Measurements from ENCODE around the gene OARD1.

Gene OARD1

GRCh38 chr6:41058783-41059181 is 13.4 kb downstream of the OARD1 start:
- Histone ChIP-seq H3K4me1 (ENCODE audit: insufficient read depth, low read length) (0 out of 2 replicates have a peak, but pooled peaks cover 8% of the 10 kb centered on the region), H3K4me3 (ENCODE audit: low read length) (no peak overlapping the region), H3K36me3 (ENCODE audit: insufficient read depth, low read depth, low read length) (peaks cover 17% of the 10 kb centered on the region), H3K9me3 (ENCODE audit: insufficient read depth, low read depth, low read length) (no peaks in the 10 kb centered on the region), H3K27ac (ENCODE audit: low read length) (no peak overlapping the region), H3K27me3 (ENCODE audit: insufficient read depth, low read length) (no peaks in the 10 kb centered on the region), H3K9ac (ENCODE audit: low read depth, low read length) (no peak overlapping the region)

DNA sequence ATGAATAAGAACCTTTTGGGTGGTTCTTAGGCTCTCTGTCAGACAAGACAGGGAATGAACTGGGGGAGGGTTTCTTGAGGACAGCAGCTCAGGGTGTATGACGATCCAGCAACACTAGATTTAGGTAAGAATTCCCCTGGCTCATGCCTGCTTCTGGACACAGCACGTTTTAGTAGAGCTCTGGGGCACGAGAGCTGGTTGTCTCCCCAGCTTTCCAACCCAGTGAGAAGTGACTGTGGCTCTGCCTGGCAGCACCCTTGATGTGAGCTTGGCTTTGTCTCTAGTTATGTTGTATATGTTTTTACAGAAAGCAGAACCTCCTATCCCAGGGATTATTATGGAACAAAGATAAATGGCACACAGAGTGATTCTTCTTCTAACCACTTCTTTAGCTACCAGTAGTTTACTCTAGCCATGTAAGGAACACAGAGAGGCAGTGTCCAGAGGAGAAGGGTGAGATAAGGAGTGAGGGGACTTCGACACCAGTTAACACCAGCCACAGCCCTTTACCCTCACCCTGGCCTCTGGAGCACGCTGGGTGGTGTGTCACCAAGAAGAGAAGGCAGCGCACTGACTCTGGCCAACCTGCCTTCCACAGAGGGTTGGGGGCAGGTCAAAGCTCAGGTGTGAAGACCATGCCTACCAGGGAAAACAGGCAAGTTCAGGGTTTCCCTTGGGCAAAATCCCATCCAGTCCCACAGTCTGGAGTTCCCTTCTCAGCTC is 15.2 kb downstream of the OARD1 start:
- H3K27ac ChIP-seq (ENCODE audit: low read length) = no peak overlapping the region
- H3K36me3 ChIP-seq (ENCODE audit: insufficient read depth, low read depth, low read length) = peaks cover 7% of the 10 kb centered on the region; the same call in 1 of the 2 replicates
- no peak overlapping the region for H3K9ac ChIP-seq (ENCODE audit: low read depth, low read length)
- H3K9me3 ChIP-seq (ENCODE audit: insufficient read depth, low read depth, low read length) = no peaks in the 10 kb centered on the region
- H3K4me3 ChIP-seq (ENCODE audit: low read length) = no peak overlapping the region
- H3K4me1 ChIP-seq (ENCODE audit: insufficient read depth, low read length) = 0 out of 2 replicates have a peak, but pooled peaks cover 10% of the 10 kb centered on the region
- no peaks in the 10 kb centered on the region for H3K27me3 ChIP-seq (ENCODE audit: insufficient read depth, low read length)

DNA sequence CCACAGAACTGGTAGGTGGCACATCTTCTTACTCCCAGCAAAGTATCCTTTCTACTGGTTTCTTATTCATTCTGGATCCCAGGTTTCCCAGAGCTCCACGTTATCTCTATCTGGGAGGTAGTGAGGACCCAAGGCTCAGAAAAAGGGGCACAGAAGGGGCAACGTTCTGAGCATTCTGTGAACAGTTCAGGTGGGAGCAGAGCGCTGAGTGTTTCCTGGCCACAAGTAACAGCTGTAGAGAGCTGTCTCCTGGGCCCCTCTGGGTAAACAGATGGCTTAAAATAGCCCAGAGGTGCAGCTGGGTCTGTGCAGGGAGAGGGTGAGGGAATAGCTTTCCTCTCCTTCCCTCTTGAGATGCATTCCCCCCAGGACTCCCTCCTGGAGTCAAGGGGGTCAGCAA is 17.0 kb downstream of the OARD1 start:
- no peak overlapping the region for H3K9ac ChIP-seq (ENCODE audit: low read depth, low read length)
- H3K27ac ChIP-seq (ENCODE audit: low read length) = no peak overlapping the region
- no peaks in the 10 kb centered on the region for H3K36me3 ChIP-seq (ENCODE audit: insufficient read depth, low read depth, low read length)
- H3K27me3 ChIP-seq (ENCODE audit: insufficient read depth, low read length) = no peaks in the 10 kb centered on the region
- 0 out of 2 replicates have a peak, but pooled peaks cover 11% of the 10 kb centered on the region for H3K4me1 ChIP-seq (ENCODE audit: insufficient read depth, low read length)
- no peak overlapping the region for H3K4me3 ChIP-seq (ENCODE audit: low read length)
- no peaks in the 10 kb centered on the region for H3K9me3 ChIP-seq (ENCODE audit: insufficient read depth, low read depth, low read length)

- no peaks in the 10 kb centered on the region for H3K36me3 ChIP-seq (ENCODE audit: insufficient read depth, low read depth, low read length)
- no peaks in the 10 kb centered on the region for H3K27me3 ChIP-seq (ENCODE audit: insufficient read depth, low read length)
- H3K9ac ChIP-seq (ENCODE audit: low read depth, low read length) = no peak overlapping the region
- no peak overlapping the region for H3K4me3 ChIP-seq (ENCODE audit: low read length)
- no peak overlapping the region for H3K27ac ChIP-seq (ENCODE audit: low read length)
- H3K4me1 ChIP-seq (ENCODE audit: insufficient read depth, low read length) = 0 out of 2 replicates have a peak, but pooled peaks cover 11% of the 10 kb centered on the region
- no peaks in the 10 kb centered on the region for H3K9me3 ChIP-seq (ENCODE audit: insufficient read depth, low read depth, low read length)
Measured at GRCh38 chr6:41054511-41054910, 17.6 kb downstream of the OARD1 start.

DNA sequence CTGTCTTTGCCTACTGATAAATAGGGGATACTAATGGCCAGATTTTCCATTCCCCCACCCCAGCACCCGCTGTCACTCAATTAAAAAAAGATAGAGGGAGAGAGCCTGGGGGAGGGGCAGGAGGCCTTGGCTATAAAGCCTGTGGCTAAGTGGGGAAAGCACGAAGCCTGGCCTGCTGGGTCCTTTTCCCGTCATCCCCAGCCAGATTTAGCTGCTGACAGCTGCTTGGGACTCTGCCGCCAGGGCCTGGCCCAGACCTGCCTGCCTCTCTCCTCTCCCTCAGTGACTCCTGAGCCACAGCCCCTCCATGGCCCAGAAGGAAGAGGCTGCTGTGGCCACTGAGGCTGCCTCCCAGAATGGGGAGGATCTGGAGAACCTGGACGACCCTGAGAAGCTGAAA is 19.1 kb downstream of the OARD1 start, which contains the start of gene APOBEC2:
APOBEC2 (plus strand) TSS at position 162 of the 400 bp plus-strand sequence; CDS start at position 308, 146 bp downstream.
- Histone ChIP-seq H3K4me1 (ENCODE audit: insufficient read depth, low read length) (0 out of 2 replicates have a peak, but pooled peaks cover 3% of the 10 kb centered on the region), H3K4me3 (ENCODE audit: low read length) (no peak within 1 kb of the TSS), H3K27me3 (ENCODE audit: insufficient read depth, low read length) (no peaks in the 10 kb centered on the region), H3K9me3 (ENCODE audit: insufficient read depth, low read depth, low read length) (no peaks in the 10 kb centered on the region), H3K36me3 (ENCODE audit: insufficient read depth, low read depth, low read length) (no peaks in the 10 kb centered on the region), H3K27ac (ENCODE audit: low read length) (no peak within 1 kb of the TSS), H3K9ac (ENCODE audit: low read depth, low read length) (no peak within 1 kb of the TSS; the same call in 1 of the 2 replicates)

GRCh38 chr6:41051873-41052272 is 20.3 kb downstream of the OARD1 start:
- H3K27me3 ChIP-seq (ENCODE audit: insufficient read depth, low read length) = no peaks in the 10 kb centered on the region
- no peak overlapping the region for H3K9ac ChIP-seq (ENCODE audit: low read depth, low read length)
- no peaks in the 10 kb centered on the region for H3K36me3 ChIP-seq (ENCODE audit: insufficient read depth, low read depth, low read length)
- no peak overlapping the region for H3K27ac ChIP-seq (ENCODE audit: low read length)
- no peak overlapping the region for H3K4me3 ChIP-seq (ENCODE audit: low read length)
- H3K4me1 ChIP-seq (ENCODE audit: insufficient read depth, low read length) = 0 out of 2 replicates have a peak, but pooled peaks cover 3% of the 10 kb centered on the region
- no peaks in the 10 kb centered on the region for H3K9me3 ChIP-seq (ENCODE audit: insufficient read depth, low read depth, low read length)

DNA sequence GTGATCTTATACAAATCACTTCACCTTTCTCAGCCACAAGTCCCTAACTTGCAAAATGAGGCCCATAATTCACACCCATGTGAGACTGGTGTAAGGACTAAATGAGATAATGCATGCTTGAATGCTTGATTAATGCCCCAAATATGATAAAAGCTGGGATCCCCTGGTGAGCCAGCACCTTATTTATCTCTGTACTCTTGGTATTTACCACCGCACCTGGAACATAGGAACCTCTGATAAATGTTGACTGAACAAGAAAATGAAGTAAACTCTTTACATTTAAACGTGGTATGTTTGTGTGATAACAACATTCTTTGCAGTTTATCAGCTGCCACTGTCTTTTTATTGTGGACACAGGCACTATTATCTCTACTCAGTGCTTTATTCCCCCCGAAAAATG is 21.6 kb downstream of the OARD1 start:
- no peak overlapping the region for H3K27ac ChIP-seq (ENCODE audit: low read length)
- no peaks in the 10 kb centered on the region for H3K36me3 ChIP-seq (ENCODE audit: insufficient read depth, low read depth, low read length)
- no peaks in the 10 kb centered on the region for H3K27me3 ChIP-seq (ENCODE audit: insufficient read depth, low read length)
- no peak overlapping the region for H3K9ac ChIP-seq (ENCODE audit: low read depth, low read length)
- H3K4me3 ChIP-seq (ENCODE audit: low read length) = no peak overlapping the region
- 0 out of 2 replicates have a peak, but pooled peaks cover 3% of the 10 kb centered on the region for H3K4me1 ChIP-seq (ENCODE audit: insufficient read depth, low read length)
- no peaks in the 10 kb centered on the region for H3K9me3 ChIP-seq (ENCODE audit: insufficient read depth, low read depth, low read length)

DNA sequence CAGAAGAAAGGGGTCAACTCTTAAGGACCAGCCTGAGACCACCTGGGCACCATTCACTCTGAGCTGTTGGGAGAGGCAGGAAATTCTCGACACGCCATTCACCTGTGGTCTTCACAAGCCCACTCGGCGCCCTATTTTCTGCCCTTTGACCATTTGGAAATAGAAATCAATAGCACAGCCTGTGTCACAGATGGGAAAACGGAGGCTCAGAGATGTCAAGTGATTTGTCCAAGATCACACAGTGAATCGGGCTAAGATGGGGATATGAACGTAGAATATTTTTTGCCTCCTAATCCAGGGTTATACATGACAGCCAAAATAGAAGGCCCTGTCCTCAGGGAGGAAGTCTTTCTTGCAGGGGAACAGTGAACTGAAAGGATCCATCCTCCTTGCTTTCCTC is 22.2 kb downstream of the OARD1 start:
- H3K9me3 ChIP-seq (ENCODE audit: insufficient read depth, low read depth, low read length) = no peaks in the 10 kb centered on the region
- H3K4me3 ChIP-seq (ENCODE audit: low read length) = no peak overlapping the region
- H3K4me1 ChIP-seq (ENCODE audit: insufficient read depth, low read length) = 0 out of 2 replicates have a peak, but pooled peaks cover 3% of the 10 kb centered on the region

GRCh38 chr6:41049521-41049920 is 22.6 kb downstream of the OARD1 start:
- H3K4me3 ChIP-seq (ENCODE audit: low read length) = no peak overlapping the region
- H3K9ac ChIP-seq (ENCODE audit: low read depth, low read length) = no peak overlapping the region
- H3K36me3 ChIP-seq (ENCODE audit: insufficient read depth, low read depth, low read length) = no peaks in the 10 kb centered on the region
- no peak overlapping the region for H3K27ac ChIP-seq (ENCODE audit: low read length)
- H3K27me3 ChIP-seq (ENCODE audit: insufficient read depth, low read length) = no peaks in the 10 kb centered on the region
- H3K4me1 ChIP-seq (ENCODE audit: insufficient read depth, low read length) = 0 out of 2 replicates have a peak, but pooled peaks cover 3% of the 10 kb centered on the region
- H3K9me3 ChIP-seq (ENCODE audit: insufficient read depth, low read depth, low read length) = no peaks in the 10 kb centered on the region

More for the DNA sequence above, 22.2 kb downstream of the OARD1 start:
- no peaks in the 10 kb centered on the region for H3K36me3 ChIP-seq (ENCODE audit: insufficient read depth, low read depth, low read length)
- H3K27me3 ChIP-seq (ENCODE audit: insufficient read depth, low read length) = no peaks in the 10 kb centered on the region
- H3K27ac ChIP-seq (ENCODE audit: low read length) = no peak overlapping the region
- H3K9ac ChIP-seq (ENCODE audit: low read depth, low read length) = no peak overlapping the region

GRCh38 chr6:41047745-41048732 is 24.1 kb downstream of the OARD1 start:
- Histone ChIP-seq H3K36me3 (ENCODE audit: insufficient read depth, low read depth, low read length) (no peaks in the 10 kb centered on the region), H3K9me3 (ENCODE audit: insufficient read depth, low read depth, low read length) (no peaks in the 10 kb centered on the region), H3K4me3 (ENCODE audit: low read length) (no peak overlapping the region), H3K27me3 (ENCODE audit: insufficient read depth, low read length) (no peaks in the 10 kb centered on the region), H3K9ac (ENCODE audit: low read depth, low read length) (no peak overlapping the region), H3K4me1 (ENCODE audit: insufficient read depth, low read length) (0 out of 2 replicates have a peak, but pooled peaks cover 3% of the 10 kb centered on the region), H3K27ac (ENCODE audit: low read length) (no peak overlapping the region)

DNA sequence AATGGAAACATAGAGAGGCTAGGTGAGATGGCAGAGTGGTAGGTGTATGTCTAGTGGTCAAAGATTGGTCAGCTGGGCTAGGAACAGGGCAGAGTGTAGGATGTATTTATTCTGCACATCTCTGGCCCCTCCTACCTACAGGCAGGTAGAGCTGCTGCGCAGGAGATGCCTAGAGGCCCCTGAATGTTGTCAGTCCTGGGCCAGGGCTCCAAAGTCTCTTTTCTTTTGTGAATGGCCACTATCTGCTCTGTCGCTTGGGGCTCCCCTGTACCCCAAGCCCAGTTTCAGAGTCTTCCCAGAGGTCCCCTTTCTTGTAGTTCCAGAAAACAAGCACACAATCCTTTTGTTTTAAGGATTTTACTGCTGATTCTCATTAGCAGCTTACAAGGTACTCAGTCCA is 24.9 kb downstream of the OARD1 start:
- Histone ChIP-seq H3K27ac (ENCODE audit: low read length) (no peak overlapping the region), H3K4me1 (ENCODE audit: insufficient read depth, low read length) (0 out of 2 replicates have a peak, but pooled peaks cover 3% of the 10 kb centered on the region), H3K4me3 (ENCODE audit: low read length) (no peak overlapping the region), H3K36me3 (ENCODE audit: insufficient read depth, low read depth, low read length) (no peaks in the 10 kb centered on the region), H3K9ac (ENCODE audit: low read depth, low read length) (no peak overlapping the region), H3K9me3 (ENCODE audit: insufficient read depth, low read depth, low read length) (no peaks in the 10 kb centered on the region), H3K27me3 (ENCODE audit: insufficient read depth, low read length) (no peaks in the 10 kb centered on the region)

All from iPS-20b (cell line).